GM19467 (cell line): ENCODE measurements around the gene TBC1D3E.
"Not testable (repeated sequence)": the region's sequence is repeated elsewhere in the genome, so short reads cannot be mapped to it uniquely, and the experiment has no call there.

ENCODE experiments used
- ATAC-seq: cut with Tn5 transposase; IDR thresholded peaks from one replicate; pipeline ENCODE4 v1.9.1; 2021; ENCODE audit warnings: mild to moderate bottlenecking, moderate library complexity; ENCODE audit not compliant: unreplicated experiment

Gene TBC1D3E

GRCh38 chr17:38127651-38128050 is at the start of gene TBC1D3E:
TSS of gene TBC1D3E (plus strand) at chr17:38127951. CDS start at chr17:38129496, 1,545 bp downstream.
- not testable (repeated sequence) for ATAC-seq

- not testable (repeated sequence) for ATAC-seq
Measured at GRCh38 chr17:38087344-38087743, 40.4 kb upstream of the TBC1D3E start.

GRCh38 chr17:38088120-38088519 is 39.6 kb upstream of the TBC1D3E start:
- not testable (repeated sequence) for ATAC-seq

- not testable (repeated sequence) for ATAC-seq
Measured at GRCh38 chr17:38094059-38094694, 33.6 kb upstream of the TBC1D3E start.

GRCh38 chr17:38099262-38099661 is 28.5 kb upstream of the TBC1D3E start:
- ATAC-seq = not testable (repeated sequence)

GRCh38 chr17:38119829-38120228 is 7.9 kb upstream of the TBC1D3E start:
- ATAC-seq = not testable (repeated sequence)

- ATAC-seq = not testable (repeated sequence)
Measured at GRCh38 chr17:38134860-38135259, 7.1 kb downstream of the TBC1D3E start.
